Activated naive CD4-positive, alpha-beta T cell treated with Interleukin-2 at 50 U/mL for 16 hours (primary cell): Measurements from ENCODE around the gene PLA2G2E.
"Not testable (repeated sequence)": the region's sequence is repeated elsewhere in the genome, so short reads cannot be mapped to it uniquely, and the experiment has no call there.

ENCODE experiments used
- DNase-seq: peaks from one replicate; pipeline ENCODE4 v3.0.0-alpha.2; 2020

The PLA2G2E gene

DNA sequence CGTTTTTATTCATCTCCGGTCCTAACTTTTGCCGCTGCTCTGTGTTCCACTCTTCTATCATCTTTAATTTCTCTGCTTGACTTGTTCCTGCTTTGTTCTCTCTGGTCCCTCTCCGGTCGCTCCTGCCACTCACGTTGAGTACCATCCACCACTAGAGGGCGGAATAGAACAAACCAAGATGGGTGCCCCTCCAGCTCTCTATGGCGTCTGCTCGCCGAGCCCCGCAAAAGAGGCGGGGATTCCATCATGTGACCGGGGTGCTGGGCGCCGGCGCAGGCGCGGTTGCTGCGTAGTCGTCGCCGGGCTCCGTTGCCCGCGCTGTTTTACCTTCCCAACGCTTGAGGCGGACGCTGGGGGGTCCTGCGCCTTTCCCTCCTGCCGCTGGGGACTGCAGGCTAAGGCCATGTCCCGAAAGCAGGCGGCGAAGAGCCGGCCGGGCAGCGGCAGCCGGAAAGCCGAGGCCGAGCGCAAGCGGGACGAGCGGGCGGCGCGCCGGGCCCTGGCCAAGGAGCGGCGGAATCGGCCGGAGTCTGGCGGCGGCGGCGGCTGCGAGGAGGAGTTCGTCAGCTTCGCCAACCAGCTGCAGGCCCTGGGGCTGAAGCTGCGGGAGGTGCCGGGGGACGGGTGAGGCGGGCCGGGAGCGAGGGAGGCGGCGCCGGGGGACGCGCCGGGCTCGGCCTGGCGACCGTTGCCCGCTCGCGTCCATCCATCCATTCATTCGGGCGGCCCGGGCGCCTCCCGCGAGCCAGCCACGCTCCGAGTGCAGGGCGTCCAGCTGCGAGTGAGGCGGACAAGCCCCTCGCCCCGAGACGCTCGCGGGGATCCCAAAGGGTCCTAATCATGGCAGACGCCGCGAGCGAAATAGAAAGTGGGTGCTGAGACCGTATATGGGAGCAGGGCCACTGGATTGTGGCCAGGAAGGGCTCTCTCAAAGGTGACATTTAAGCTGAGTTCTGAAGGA is 41.0 kb downstream of the PLA2G2E start, which contains the start of gene OTUD3:
OTUD3 (plus strand) TSS at position 285 of the 961 bp plus-strand sequence; CDS start at position 404, 119 bp downstream.
- DNase-seq: peak; percentile 96

DNA sequence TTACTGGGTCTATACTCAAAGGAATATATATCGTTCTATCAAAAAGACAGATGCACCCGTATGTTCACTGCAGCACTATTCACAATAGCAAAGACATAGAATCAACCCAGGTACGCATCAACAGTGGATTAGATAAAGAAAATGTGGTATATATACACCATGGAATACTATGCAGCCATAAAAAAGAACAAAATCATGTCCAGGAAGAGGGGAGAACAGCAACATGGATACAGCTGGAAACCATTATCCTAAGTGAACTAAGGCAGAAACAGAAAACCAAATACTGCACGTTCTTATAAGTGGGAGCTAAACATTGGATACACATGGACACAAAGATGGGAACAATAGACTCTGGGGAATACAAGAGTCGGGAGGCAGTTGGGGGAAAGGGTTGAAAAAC is 42.6 kb downstream of the PLA2G2E start:
- not testable (repeated sequence) for DNase-seq

DNA sequence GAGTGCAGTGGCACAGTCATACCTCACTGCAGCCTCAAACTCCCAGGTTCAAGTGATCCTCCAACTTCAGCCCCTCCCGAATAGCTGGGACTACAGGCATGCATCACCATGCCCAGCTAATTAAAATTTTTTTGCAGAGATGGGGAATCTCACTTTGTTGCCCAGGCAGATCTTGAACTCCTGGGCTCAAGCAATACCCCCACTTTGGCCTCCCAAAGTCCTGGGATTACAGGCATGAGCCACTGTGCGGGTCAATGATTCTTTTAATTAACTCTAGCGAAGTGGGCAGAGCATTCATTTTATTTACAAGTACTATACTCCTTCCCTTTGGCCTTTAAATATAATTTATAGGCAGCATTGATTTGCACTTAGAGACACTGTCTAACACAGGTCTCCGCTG is 43.8 kb downstream of the PLA2G2E start:
- DNase-seq: no peak

DNA sequence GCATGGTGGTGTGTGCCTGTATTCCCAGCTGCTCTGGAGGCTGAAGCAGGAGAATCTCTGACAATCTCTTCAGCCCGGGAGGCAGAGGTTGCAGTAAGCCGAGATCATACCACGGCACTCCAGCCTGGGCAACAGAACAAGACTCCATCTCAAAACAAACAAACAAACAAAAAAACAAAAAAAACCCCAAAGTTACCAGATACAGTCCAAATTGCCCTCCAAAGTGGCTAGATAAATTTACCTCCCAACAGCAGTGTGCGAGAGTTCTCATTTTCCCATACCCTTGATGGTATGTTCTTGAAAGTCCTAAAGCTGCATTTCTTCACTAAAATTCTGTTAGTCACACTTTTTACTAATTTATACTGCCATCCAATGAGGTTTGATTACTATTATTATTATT is 44.2 kb downstream of the PLA2G2E start:
- no peak for DNase-seq

DNA sequence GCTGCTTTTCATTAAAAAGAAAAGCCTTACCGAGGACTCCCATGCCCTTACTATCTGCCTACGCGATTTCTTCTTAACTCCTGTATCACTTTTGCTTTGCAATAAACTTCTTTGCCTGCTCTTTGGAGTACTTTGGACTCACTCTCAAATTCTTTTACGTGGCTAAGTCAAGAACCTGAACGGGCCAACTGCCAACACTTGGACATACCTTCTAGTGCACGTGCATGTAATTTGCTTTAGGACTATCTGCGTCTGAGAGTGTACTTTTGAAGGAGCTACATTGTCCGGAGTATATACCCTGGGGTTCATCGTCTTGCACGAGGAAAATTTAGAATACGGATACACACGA is 44.8 kb downstream of the PLA2G2E start:
- DNase-seq: no peak

DNA sequence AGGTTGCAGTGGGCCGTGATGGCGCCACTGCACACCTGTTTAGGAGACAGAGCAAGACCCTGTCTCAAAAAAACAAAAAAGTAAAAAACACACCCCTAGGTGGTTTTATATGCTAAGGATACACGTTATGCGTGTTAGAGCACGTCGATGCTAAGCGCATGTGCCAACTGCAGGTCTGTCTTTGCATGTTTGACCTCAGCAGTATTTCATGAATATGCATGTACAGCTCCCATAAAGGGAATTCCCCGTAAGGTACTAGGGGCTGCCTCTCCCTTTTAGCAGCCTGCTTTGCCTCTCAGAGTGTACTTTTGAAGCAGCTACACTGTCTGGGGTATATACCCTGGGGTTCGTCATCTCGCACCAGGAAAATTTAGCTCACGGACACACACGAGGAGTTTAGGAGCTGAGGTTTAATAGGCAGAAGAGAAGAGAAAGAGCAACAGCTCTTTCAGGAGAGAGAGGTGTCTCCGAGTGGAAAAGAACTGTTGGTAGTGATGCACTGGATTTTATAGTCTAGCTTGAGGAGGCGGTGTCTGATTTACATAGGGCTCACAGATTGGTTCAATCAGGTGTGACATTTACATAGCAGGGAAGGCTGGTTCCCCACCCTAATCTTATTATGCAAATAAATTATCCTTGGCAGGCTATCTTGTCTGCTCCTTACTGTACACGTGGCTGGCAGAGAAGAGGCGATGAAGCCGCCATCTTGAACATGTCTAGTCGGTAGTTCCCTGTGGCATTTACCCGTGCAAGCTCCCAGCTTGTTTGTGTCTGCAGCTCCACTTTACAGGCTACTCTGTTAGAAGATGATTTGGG is 45.4 kb downstream of the PLA2G2E start:
- DNase-seq: no peak

DNA sequence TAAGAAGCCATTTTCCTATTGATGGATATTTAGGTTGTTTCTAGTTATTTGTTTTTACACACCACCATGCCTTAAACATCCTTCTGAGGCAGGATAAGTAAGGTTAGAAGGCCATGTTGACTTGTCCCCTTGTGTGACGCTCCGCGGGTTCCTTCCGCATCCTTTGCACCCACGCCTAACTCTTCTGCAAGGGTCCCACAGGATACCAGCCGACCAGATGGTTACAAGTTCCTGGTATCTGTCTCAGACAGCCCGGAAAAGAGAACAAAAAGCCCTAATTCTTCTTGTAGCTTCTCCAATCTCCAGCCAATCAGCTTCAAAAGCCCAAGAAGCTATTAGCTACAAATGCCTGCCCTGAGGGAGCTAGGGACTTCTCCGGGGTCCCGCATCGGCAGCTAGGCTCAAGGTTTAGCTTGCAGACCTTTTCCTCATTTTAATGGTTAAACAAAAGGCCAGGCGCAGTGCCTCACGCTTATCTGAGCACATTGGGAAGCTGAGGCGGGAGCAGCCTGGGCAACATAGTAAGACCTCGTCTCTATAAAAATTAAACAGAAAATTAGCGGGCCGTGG is 46.2 kb downstream of the PLA2G2E start:
- no peak for DNase-seq

DNA sequence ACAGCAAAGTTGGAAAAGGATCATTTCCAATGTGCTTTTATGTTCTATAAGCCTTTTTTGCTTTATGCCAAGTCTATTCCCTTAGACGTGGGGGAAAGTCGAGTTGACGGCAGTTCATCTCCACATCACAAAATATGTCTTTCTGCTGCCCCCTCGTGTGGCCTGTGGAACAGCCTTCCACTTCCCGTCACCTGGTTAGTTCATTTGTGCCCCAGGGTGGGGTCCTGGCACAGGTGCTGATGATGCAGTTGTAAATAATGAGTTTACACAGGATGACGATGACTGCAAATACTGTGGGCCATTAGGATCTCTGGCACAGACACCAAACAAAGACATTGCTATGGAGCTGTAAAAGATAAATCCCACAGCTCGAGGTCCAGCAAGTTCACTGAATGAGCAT is 51.2 kb downstream of the PLA2G2E start:
- no peak for DNase-seq
